ENCODE results near the gene SPATA21. TPM values are rescaled to one million over a fixed set of nuclear protein-coding genes. Genes with fewer than 3 reads are reported as not detected.

SPATA21 gene
- polyA plus RNA-seq, 10 donors, result 0.12 to 0.86 (median 0.17) TPM; not detected in 4

- peak in 2 of 3 donors; percentile 46 to 77 for DNase-seq
Observed at GRCh38 chr1:16351456-16351993, 85.7 kb downstream of the SPATA21 start.

- no peak for DNase-seq
Observed at GRCh38 chr1:16349847-16350406, 87.3 kb downstream of the SPATA21 start.

Other genes with a start within 250 kb of the SPATA21 start
- gene ARHGEF19, start 224.8 kb downstream of the SPATA21 start, polyA plus RNA-seq (ENCODE audit: insufficient read length in 10 of 10), result 10 to 100 TPM in 2 of 10 donors, 1 to 10 TPM in 8; 1.7 to 12.4 (median 2.8) TPM
- 1 to 10 TPM; 1.2 to 3.6 (median 2.3) TPM for gene CPLANE2, start 200.2 kb downstream of the SPATA21 start, polyA plus RNA-seq (ENCODE audit: insufficient read length in 10 of 10)
- 10 to 100 TPM; 13.5 to 17.9 (median 16.8) TPM for gene FBXO42, start 84.9 kb downstream of the SPATA21 start, polyA plus RNA-seq (ENCODE audit: insufficient read length in 10 of 10)
- 10 to 100 TPM; 65.4 to 97.0 (median 84.6) TPM for gene SZRD1, start 70.2 kb downstream of the SPATA21 start, polyA plus RNA-seq (ENCODE audit: insufficient read length in 10 of 10)
- gene NECAP2, start 3.3 kb upstream of the SPATA21 start, polyA plus RNA-seq (ENCODE audit: insufficient read length in 10 of 10), result 10 to 100 TPM; 31.1 to 45.6 (median 35.8) TPM
- 1 to 10 TPM in 1 of 10 donors, not detected in 9; 1.2 TPM for gene RNU1-1, start 76.9 kb upstream of the SPATA21 start, polyA plus RNA-seq (ENCODE audit: insufficient read length in 10 of 10)
- gene NBPF1, start 176.1 kb upstream of the SPATA21 start, polyA plus RNA-seq (ENCODE audit: insufficient read length in 10 of 10), result 100 to 1,000 TPM in 7 of 10 donors, 10 to 100 TPM in 3; 93.1 to 163 (median 119) TPM
- gene RNU1-3, start 229.5 kb upstream of the SPATA21 start, polyA plus RNA-seq (ENCODE audit: insufficient read length in 10 of 10), result 1 to 10 TPM in 1 of 10 donors, not detected in 9; 1.2 TPM

Data from muscle of back (tissue), 11 donors.